GM18870 (cell line): ENCODE measurements around the gene BRINP3.

Experiments
- ATAC-seq: cut with Tn5 transposase; IDR thresholded peaks from one replicate; pipeline ENCODE4 v1.9.1; 2021; ENCODE audit warnings: moderate library complexity; ENCODE audit not compliant: unreplicated experiment

Gene BRINP3

DNA sequence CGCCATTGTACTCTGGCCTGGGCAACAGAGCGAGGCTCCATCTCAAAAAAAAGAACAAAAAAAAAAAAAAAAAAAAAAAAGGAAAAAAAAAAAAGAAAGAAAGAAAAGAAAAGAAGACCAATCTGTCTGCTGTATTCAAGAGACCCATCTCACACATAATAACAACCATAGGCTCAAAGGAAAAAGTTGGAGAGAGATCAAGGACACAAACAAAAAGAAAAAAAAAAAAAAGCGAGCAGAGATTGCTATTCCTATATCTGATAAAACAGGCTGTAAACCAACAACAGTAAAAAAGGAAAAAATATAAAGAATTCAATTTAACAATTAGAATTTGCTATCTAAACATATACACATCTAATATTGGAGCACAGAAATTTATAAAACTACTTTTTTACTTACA is 150.4 kb downstream of the BRINP3 start:
- no peak for ATAC-seq

DNA sequence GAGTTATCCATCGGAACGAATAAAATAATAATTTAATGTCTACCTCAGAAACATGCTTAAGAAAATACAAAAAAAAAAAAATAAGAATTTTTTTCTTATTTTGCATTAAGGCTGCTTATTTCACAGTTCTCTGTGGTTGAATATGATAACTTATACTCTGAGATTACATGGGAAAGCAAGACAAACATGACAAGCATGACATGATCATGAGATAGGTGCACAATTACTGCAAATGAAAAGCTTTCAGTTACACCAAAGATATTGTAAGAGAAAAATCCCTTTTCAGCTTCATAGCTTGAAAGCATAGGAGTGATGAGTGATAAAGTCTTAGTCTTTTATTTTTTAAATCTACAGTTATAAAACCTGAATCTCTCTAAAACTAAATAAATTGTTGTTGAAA is 154.1 kb downstream of the BRINP3 start:
- no peak for ATAC-seq

DNA sequence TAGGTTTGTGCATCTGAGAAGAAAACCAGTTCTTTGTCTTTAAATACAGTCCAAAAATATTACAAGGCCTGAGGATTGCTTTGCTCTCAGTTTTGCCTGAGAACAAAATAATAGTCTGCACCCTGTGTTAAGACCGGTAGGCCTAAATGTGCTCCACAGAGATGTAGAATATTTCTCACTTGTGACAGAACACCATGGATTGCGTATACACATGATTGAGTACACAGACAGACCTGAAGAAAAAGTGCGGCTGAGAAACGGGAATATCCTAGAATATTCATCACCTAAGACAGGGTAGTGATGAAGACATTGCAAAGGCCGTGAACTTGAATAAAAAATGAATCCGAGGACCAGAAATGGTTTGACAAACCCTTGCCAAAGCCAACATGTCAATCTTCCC is 155.4 kb downstream of the BRINP3 start:
- ATAC-seq, result no peak

DNA sequence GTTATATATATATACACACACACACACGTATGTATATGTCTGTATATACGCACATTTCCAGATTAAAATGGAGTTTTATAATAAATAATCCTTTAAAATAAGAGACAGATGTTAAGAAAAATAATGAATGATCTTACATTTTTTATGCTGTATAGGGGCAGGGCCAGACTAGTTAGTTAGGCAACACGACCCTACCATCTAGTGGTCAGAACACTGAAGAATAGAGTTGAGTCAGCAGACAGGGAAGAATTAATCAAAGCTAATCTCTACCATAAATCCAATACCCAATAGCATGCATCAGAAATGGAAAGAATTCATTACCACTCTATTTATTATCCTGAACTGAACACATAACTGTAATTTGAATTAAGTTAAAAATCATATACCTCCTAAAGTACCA is 156.7 kb downstream of the BRINP3 start:
- no peak for ATAC-seq

DNA sequence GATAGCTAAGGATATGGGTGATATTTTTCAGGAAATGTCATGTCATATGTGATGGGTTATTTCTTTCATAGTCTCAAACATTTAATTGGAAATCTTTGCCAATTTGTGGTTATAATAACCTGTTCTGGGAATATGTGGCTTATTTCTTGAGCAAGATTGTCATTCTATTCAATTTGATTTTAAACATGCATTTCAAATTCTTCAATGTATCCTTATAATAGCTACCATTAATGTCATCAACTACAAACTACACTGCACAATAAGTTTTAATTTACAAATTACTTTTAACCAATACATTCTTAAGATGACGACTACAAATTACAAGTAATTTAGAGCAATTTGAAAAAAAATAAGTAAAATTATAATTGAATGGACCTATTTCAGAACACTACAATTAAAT is 164.9 kb downstream of the BRINP3 start:
- no peak for ATAC-seq

DNA sequence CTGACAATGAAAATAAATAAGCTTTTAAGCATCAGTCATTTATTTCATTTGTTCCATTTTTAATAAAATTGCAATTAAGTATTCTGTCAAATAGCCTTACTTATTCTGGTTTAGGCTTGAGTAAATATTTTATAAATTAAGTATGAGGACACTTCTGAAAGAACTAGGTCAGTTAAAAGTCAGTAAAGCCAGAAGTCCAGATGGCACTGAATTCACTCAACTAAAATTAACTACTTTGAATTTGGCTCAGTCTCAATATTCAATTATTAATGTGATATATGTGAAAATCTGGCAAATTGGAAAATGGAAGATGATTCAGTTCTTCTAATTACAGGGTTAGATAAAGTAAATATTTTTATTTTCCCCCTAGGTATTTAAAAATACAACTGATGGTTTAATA is 174.2 kb downstream of the BRINP3 start:
- no peak for ATAC-seq

DNA sequence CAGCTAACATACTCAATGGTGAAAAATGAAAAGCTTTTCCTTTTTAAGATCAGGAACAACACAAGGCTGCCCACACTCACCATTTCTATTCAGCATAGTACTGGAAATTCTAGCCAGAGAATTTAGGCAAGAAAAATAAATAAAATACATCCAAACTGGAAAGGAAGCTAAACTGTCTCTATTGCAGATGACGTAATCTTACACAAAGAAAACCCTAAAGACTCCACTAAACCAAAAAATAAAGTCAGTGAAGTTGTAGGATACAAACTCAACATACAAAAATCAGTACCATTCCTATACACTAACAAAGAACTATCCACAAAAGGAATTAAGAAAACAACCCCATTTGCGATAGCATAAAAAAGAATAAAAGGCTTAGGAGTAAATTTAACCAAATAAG is 181.2 kb downstream of the BRINP3 start:
- ATAC-seq, result no peak

DNA sequence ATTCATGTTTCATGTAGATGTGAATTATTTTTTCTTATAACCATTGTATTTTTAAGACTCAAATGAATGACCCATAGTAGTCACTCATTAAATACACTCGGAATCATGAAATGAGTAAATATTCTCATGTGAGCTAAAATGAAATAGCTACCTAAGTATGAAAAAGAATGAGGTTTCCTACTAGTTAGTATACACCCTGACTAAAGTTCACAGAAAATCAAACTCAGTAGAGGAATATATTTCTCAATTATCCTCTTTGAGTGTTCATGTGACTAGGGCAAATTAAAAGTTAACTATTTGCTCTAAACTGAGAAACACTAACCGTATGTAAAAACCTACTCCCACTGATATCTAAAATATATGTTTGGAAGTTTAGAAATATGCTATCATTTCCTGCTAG is 187.8 kb downstream of the BRINP3 start:
- ATAC-seq, result no peak

DNA sequence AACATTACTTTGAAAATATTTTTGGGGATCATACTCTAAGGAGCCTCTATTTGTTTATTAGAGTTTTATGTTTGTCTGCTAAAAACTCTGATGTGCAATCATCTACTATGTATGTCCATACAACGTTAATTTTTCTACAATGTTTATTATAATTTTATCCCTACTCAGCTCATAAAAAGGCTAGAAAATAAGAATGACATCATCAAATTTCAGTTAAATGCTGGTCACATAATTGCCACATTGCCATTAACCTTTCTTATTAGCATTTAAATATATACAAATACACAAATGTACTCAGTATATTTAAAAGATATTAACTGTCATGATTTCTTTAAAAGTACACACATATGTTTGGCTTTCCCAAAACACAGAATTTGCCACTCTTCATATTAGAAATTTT is 191.6 kb downstream of the BRINP3 start:
- no peak for ATAC-seq

DNA sequence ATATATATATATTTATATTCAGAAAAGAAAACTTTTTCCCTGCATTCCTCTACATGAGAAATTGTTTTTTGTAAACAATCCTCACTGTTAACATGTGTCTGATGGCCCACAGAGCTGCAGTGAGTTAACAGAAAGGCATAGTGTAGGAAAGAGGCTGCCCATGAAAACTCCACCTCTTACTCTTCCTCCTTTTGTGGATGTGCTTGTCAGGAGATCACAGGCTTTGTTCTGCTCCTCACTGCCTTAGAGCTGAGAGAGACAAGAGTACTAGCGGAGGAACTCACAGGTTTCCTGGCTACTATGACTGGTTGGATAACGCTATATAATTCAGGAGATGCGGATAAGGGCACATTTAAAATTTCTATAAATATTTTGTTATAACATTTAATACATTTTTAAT is 200.6 kb downstream of the BRINP3 start:
- ATAC-seq, result no peak

DNA sequence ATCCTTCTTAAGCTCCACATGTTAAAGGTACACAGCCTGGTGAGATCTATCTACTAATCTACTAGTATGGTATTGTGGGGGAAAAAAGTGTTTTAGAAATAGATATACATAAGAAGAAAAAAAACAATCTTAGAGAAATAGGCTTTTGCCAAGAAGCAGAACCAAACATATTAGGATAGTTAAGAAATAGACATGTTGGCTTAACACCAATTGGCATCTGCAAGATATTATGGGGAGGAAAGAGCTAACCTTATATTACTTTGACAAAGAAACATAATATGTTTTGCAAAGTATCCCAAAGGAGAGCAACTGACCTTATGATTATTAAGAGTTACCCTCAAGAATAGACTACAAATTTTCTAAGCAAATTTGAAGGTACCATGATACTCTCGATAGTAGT is 202.9 kb downstream of the BRINP3 start:
- ATAC-seq, result no peak

DNA sequence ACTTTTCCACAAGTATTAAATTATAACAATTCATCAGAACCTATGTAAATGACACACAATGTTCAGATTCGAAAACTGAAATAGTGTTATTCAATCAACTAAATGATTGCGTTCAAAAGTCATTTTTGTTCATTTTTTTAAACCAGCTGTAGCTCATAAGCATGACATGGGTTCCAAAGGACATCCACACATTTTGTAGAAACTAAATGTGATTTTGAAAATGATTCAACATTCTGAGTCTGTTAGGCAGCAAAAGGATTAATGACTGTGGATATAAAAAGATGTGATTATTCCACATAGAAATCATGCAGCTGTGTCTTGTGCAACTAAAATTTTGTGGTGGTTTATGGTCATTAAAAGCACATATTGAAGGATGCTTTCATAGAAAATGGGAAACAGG is 204.5 kb downstream of the BRINP3 start:
- no peak for ATAC-seq

DNA sequence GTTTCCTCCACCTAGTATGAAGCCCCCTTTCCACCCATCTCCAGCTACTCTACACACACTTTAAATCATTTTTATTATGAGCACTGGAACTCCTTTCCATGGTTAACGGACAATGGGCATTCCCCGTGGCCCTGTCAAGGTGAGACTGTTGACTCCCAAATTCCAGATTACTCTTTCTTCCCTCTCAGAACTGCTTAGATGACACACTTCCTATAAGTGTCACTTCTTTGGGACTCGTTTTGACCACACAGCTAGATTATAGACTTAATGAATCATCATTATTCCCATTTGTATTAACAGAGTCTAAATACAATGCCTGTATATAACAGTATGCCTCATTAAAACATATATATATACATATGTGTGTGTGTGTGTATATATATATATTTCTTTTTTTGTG is 215.1 kb downstream of the BRINP3 start:
- no peak for ATAC-seq

DNA sequence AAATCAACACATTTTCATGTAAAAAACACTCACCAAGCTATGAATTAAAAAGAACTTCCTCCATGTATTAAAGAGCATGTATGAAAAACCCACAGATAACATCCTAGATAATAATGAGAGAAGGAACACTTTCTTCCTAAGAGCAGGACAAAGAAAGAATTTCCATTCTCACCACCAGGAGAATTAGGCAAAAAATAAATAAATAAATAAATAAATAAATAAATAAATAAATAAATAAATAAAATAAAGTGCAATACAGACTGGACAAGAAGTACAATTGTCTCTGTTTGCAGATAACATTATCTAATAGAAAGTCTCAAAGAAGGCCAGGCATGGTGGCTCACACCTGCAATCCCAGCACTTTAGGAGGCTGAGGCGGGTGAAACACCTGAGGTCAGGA is 218.2 kb downstream of the BRINP3 start:
- ATAC-seq, result no peak

DNA sequence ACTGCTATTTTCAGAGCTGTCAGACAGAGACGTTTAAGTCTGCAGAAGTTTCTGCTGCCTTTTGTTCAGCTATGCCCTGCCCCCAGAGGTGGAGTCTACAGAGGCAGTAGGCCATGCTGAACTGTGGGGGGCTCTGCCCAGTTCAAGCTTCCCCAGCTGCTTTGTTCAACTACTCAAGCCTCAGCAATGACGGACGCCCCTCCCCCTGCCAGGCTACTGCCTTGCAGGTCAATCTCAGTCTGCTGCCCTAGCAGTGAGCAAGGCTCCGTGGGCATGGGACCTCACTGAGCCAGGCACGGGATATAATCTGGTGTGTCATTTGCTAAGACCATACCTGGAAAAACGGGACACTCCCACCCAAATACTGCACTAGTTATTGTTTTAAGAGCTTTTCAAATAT is 219.7 kb downstream of the BRINP3 start:
- ATAC-seq, result no peak

DNA sequence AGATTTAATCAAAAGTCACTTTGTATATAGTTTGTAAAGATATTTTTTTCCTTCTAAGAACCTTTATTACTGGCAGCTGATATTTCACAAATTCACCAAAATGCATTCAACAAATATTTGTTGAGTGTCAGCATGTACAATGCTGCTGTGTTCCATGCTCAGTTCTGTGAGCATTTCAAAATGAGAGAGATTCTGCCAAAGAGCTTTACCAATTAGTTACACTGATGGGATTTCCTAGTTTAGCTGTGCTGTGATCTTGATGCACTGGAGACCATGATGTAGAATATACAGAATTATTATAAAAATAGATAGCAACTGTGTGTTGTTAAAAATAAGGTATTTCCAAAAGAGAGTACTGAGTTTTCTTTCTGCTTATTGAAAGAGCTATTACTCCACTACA is 225.6 kb downstream of the BRINP3 start:
- no peak for ATAC-seq

DNA sequence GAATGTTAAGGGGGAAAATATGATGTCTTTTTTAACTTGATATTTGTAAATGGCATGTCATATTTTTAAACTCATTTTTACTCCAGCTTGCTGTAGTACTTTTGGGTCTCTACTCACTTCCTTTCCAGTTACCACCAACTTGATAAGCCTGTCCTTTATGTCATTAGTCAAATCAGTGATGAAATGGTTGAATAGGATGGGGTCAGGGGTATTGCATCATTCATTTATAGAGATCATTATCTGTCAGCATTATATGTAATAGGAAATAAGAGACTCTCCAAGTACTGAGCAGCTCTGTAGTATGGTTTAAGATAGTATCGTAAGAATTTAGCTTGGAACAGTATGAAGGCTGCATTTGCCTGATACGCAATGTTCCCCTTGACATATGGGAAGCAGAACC is 227.3 kb downstream of the BRINP3 start:
- ATAC-seq, result no peak

DNA sequence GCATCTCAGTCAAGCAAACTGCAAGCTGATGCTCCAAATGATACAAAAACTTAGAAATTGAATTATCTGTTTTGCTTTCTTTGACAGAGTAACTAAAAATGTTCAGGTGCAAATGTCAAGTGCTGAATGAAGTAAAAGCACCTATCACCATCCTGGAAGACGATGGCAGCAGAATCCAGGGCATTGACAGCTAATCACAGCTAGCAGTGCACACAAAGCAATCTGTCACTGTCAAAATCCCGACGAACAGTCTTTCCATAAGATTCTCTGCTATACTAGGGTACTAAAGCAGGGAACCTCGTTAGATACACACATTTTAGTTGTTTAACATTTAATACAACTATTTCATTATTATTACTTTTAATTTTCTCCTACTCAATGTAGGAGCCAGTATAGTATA is 233.3 kb downstream of the BRINP3 start:
- ATAC-seq, result no peak

DNA sequence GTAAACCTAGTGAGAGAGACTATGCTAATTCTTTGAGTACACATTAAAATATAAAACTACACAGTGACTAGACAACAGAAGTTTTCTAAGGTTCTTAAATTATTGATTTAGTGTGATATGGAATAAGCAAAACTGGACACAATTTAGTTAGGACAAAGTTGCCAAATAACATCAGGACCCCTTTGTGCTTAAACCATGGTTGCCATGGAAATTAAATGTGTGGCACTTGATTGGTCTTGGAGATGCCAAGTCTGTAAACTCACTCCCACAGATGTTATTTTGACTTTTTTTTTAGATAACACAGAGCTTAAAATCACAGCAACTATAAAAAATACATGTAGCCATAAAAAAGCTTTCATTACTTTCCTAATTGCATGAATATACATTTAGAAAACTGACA is 234.6 kb downstream of the BRINP3 start:
- ATAC-seq, result no peak

DNA sequence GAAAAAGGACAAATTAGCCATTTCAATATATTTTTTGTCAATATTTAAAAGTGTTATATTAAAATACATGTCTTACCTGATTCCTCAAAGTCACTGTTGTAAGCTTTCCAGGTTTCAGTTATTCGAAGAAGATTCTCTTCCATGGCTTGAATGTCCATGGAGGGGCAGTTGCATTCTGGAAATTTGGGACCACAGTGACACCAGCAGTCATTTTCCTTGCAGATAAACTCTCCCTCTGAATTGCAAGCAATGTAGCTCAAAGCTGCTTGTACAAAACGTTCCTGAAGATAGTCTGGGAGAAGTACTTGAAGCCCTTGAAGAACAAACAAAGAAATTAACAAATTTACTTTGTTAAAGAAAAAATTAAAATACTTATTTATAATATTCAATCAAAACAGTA is 251.7 kb downstream of the BRINP3 start:
- ATAC-seq, result no peak

DNA sequence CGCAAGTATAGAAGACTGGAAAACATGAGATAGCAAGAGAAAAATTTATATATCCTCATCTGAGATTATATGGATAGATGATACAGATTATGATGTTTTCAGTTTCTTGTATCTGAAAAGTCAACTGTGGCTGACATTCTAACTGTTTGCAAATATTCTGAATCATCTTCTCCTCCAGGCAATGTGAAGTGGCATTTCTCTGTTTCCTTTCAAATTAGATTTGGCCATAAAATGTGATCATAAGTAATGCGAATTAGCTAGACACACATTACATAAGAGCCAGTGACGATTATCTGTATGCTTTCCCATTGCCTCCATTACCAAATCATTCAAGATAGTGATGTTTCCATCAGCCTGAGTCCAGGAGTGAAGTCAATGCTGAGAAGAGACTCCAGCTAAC is 265.2 kb downstream of the BRINP3 start:
- ATAC-seq, result no peak

DNA sequence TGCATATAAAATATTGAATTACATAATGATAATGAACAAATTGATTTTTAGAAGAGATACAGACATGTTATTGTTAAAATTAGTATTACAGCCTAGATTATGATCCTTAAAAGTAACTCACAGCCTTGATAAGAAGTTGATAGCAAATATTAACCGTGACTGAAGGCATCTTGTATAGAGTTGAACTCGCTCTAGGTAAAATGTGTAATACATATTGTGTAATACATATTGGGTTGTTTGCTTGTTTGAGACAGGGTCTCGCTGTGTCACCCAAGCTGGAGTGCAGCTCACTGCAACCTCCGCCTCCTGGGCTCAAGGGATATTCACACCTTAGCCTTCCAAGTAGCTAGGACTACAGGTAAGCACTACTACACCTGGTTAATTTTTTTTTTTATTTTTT is 269.9 kb downstream of the BRINP3 start:
- ATAC-seq, result no peak

DNA sequence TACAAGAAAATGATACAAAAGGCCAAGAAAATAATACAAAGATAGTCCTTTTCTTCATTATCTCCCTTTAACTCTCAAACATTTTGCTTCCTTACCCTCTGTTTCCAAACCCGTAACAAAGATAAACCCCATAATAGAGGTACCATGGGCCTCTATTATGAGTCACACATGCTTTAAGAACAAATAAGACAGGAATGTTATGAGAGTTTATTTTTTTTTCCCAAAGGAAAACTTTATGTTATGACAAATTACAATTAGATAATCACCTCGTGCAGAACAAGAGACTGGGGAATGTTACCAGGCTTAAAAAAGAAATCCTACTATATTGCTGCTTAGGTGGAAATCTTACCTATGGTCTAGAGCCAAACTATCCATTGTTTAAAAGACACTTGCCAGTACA is 272.0 kb downstream of the BRINP3 start:
- ATAC-seq, result no peak

DNA sequence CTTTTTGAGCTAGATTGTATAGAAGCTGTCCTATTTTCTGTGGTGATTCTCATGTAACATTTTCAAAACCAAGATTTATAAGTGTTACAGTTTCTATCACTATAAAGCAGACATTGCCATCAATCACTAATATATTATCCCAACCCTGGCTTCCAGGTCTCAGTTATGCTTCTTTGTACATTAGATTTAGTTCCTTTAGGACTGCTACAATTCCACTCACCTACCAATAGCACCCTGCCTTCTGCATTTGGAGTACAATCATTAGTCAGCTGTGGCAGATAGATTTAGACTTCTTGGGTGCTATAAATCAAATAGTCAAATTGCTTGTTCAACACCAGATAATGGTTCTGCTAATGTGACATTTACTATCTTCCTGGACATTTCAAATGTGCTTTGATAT is 281.6 kb downstream of the BRINP3 start:
- no peak for ATAC-seq
